ENCODE measurements around the gene MGST3. TPM values are rescaled to one million over a fixed set of nuclear protein-coding genes. Genes with fewer than 3 reads are reported as not detected.

The MGST3 gene
- total RNA-seq, 1 donor from 2014 or later: 128 TPM

GRCh38 chr1:165629151-165629550 is 1.9 kb upstream of the MGST3 start:
- Mint-ChIP-seq H3K4me3 (ENCODE audit: unreplicated experiment) (peak overlapping the region; percentile 13), H3K4me1 (ENCODE audit: low read depth, unreplicated experiment) (no peaks in the 10 kb centered on the region), H3K27ac (ENCODE audit: unreplicated experiment) (no peak overlapping the region), H3K9me3 (ENCODE audit: unreplicated experiment) (no peaks in the 10 kb centered on the region), H3K27me3 (ENCODE audit: unreplicated experiment) (peaks cover 2% of the 10 kb centered on the region), H3K36me3 (ENCODE audit: unreplicated experiment) (no peaks in the 10 kb centered on the region)
- TF ChIP-seq CTCF (IDR thresholded peaks at IDR 0.05; ENCODE audit: partially characterized antibody, unreplicated experiment): no peak
- DNase-seq: no peak

GRCh38 chr1:165629848-165630628 is 996 bp upstream of the MGST3 start:
- no peaks in the 10 kb centered on the region for H3K36me3 Mint-ChIP-seq (ENCODE audit: unreplicated experiment)
- H3K4me1 Mint-ChIP-seq (ENCODE audit: low read depth, unreplicated experiment): no peaks in the 10 kb centered on the region
- H3K9me3 Mint-ChIP-seq (ENCODE audit: unreplicated experiment): no peaks in the 10 kb centered on the region
- DNase-seq: peak; percentile 45
- TF ChIP-seq CTCF (IDR thresholded peaks at IDR 0.05; ENCODE audit: partially characterized antibody, unreplicated experiment): no peak
- H3K27ac Mint-ChIP-seq (ENCODE audit: unreplicated experiment): no peak overlapping the region
- H3K27me3 Mint-ChIP-seq (ENCODE audit: unreplicated experiment): peaks cover 3% of the 10 kb centered on the region
- no peak overlapping the region for H3K4me3 Mint-ChIP-seq (ENCODE audit: unreplicated experiment)

GRCh38 chr1:165631342-165632151 is 513 bp downstream of the MGST3 start:
- no peaks in the 10 kb centered on the region for H3K36me3 Mint-ChIP-seq (ENCODE audit: unreplicated experiment)
- TF ChIP-seq CTCF (IDR thresholded peaks at IDR 0.05; ENCODE audit: partially characterized antibody, unreplicated experiment): no peak
- peaks cover 3% of the 10 kb centered on the region for H3K27me3 Mint-ChIP-seq (ENCODE audit: unreplicated experiment)
- H3K4me1 Mint-ChIP-seq (ENCODE audit: low read depth, unreplicated experiment): no peaks in the 10 kb centered on the region
- no peak overlapping the region for H3K4me3 Mint-ChIP-seq (ENCODE audit: unreplicated experiment)
- H3K9me3 Mint-ChIP-seq (ENCODE audit: unreplicated experiment): no peaks in the 10 kb centered on the region
- DNase-seq: peak; percentile 60
- H3K27ac Mint-ChIP-seq (ENCODE audit: unreplicated experiment): no peak overlapping the region

GRCh38 chr1:165632152-165632469 is 1.1 kb downstream of the MGST3 start:
- no peak for DNase-seq
- Mint-ChIP-seq H3K27ac (ENCODE audit: unreplicated experiment) (no peak overlapping the region), H3K36me3 (ENCODE audit: unreplicated experiment) (no peaks in the 10 kb centered on the region), H3K9me3 (ENCODE audit: unreplicated experiment) (no peaks in the 10 kb centered on the region), H3K27me3 (ENCODE audit: unreplicated experiment) (peaks cover 3% of the 10 kb centered on the region), H3K4me1 (ENCODE audit: low read depth, unreplicated experiment) (no peaks in the 10 kb centered on the region), H3K4me3 (ENCODE audit: unreplicated experiment) (no peak overlapping the region)
- no peak for TF ChIP-seq CTCF (IDR thresholded peaks at IDR 0.05; ENCODE audit: partially characterized antibody, unreplicated experiment)

GRCh38 chr1:165632491-165632890 is 1.5 kb downstream of the MGST3 start:
- no peak overlapping the region for H3K27ac Mint-ChIP-seq (ENCODE audit: unreplicated experiment)
- H3K9me3 Mint-ChIP-seq (ENCODE audit: unreplicated experiment): no peaks in the 10 kb centered on the region
- H3K27me3 Mint-ChIP-seq (ENCODE audit: unreplicated experiment): peaks cover 3% of the 10 kb centered on the region
- no peaks in the 10 kb centered on the region for H3K4me1 Mint-ChIP-seq (ENCODE audit: low read depth, unreplicated experiment)
- no peaks in the 10 kb centered on the region for H3K36me3 Mint-ChIP-seq (ENCODE audit: unreplicated experiment)
- no peak for TF ChIP-seq CTCF (IDR thresholded peaks at IDR 0.05; ENCODE audit: partially characterized antibody, unreplicated experiment)
- H3K4me3 Mint-ChIP-seq (ENCODE audit: unreplicated experiment): no peak overlapping the region
- DNase-seq: no peak
